ENCODE results near the gene DSN1.
"Not testable (repeated sequence)": the region's sequence is repeated elsewhere in the genome, so short reads cannot be mapped to it uniquely, and the experiment has no call there.

DSN1 gene

GRCh38 chr20:36808317-36809257 is 35.0 kb upstream of the DSN1 start:
- H3K4me1 ChIP-seq (ENCODE audit: control insufficient read depth, insufficient read depth, low read length), result no peaks in the 10 kb centered on the region
- H3K4me3 ChIP-seq (ENCODE audit: low read depth, low read length), result no peak overlapping the region
- peaks cover 33% of the 10 kb centered on the region for H3K36me3 ChIP-seq (ENCODE audit: control insufficient read depth, insufficient read depth, low read length)
- no peaks in the 10 kb centered on the region for H3K9me3 ChIP-seq (ENCODE audit: control insufficient read depth, insufficient read depth, low read length)
- no peak overlapping the region for H3K9ac ChIP-seq (ENCODE audit: low read depth, low read length)
- no peaks in the 10 kb centered on the region for H3K27me3 ChIP-seq (ENCODE audit: control insufficient read depth, insufficient read depth, low read length)

- Histone ChIP-seq H3K27me3 (ENCODE audit: control insufficient read depth, insufficient read depth, low read length) (no peaks in the 10 kb centered on the region), H3K4me1 (ENCODE audit: control insufficient read depth, insufficient read depth, low read length) (no peaks in the 10 kb centered on the region), H3K36me3 (ENCODE audit: control insufficient read depth, insufficient read depth, low read length) (peaks cover 45% of the 10 kb centered on the region), H3K9ac (ENCODE audit: low read depth, low read length) (no peak overlapping the region), H3K9me3 (ENCODE audit: control insufficient read depth, insufficient read depth, low read length) (no peaks in the 10 kb centered on the region), H3K4me3 (ENCODE audit: low read depth, low read length) (no peak overlapping the region)
Measured at GRCh38 chr20:36806049-36806448, 32.5 kb upstream of the DSN1 start.

GRCh38 chr20:36805396-36805795 is 31.8 kb upstream of the DSN1 start:
- Histone ChIP-seq H3K4me1 (ENCODE audit: control insufficient read depth, insufficient read depth, low read length) (no peaks in the 10 kb centered on the region), H3K4me3 (ENCODE audit: low read depth, low read length) (no peak overlapping the region), H3K9ac (ENCODE audit: low read depth, low read length) (no peak overlapping the region), H3K27me3 (ENCODE audit: control insufficient read depth, insufficient read depth, low read length) (no peaks in the 10 kb centered on the region), H3K36me3 (ENCODE audit: control insufficient read depth, insufficient read depth, low read length) (peaks cover 45% of the 10 kb centered on the region), H3K9me3 (ENCODE audit: control insufficient read depth, insufficient read depth, low read length) (no peaks in the 10 kb centered on the region)

- Histone ChIP-seq H3K9me3 (ENCODE audit: control insufficient read depth, insufficient read depth, low read length) (no peaks in the 10 kb centered on the region), H3K9ac (ENCODE audit: low read depth, low read length) (no peak overlapping the region), H3K4me1 (ENCODE audit: control insufficient read depth, insufficient read depth, low read length) (no peaks in the 10 kb centered on the region), H3K4me3 (ENCODE audit: low read depth, low read length) (no peak overlapping the region), H3K36me3 (ENCODE audit: control insufficient read depth, insufficient read depth, low read length) (peaks cover 42% of the 10 kb centered on the region), H3K27me3 (ENCODE audit: control insufficient read depth, insufficient read depth, low read length) (no peaks in the 10 kb centered on the region)
Measured at GRCh38 chr20:36804425-36804824, 30.9 kb upstream of the DSN1 start.

GRCh38 chr20:36802326-36803222 is 29.0 kb upstream of the DSN1 start:
- no peaks in the 10 kb centered on the region for H3K4me1 ChIP-seq (ENCODE audit: control insufficient read depth, insufficient read depth, low read length)
- no peak overlapping the region for H3K4me3 ChIP-seq (ENCODE audit: low read depth, low read length)
- H3K27me3 ChIP-seq (ENCODE audit: control insufficient read depth, insufficient read depth, low read length), result no peaks in the 10 kb centered on the region
- no peaks in the 10 kb centered on the region for H3K9me3 ChIP-seq (ENCODE audit: control insufficient read depth, insufficient read depth, low read length)
- no peak overlapping the region for H3K9ac ChIP-seq (ENCODE audit: low read depth, low read length)
- H3K36me3 ChIP-seq (ENCODE audit: control insufficient read depth, insufficient read depth, low read length), result peaks cover 42% of the 10 kb centered on the region

- Histone ChIP-seq H3K36me3 (ENCODE audit: control insufficient read depth, insufficient read depth, low read length) (peaks cover 38% of the 10 kb centered on the region), H3K9me3 (ENCODE audit: control insufficient read depth, insufficient read depth, low read length) (no peaks in the 10 kb centered on the region), H3K4me1 (ENCODE audit: control insufficient read depth, insufficient read depth, low read length) (no peaks in the 10 kb centered on the region), H3K4me3 (ENCODE audit: low read depth, low read length) (no peak overlapping the region), H3K27me3 (ENCODE audit: control insufficient read depth, insufficient read depth, low read length) (no peaks in the 10 kb centered on the region), H3K9ac (ENCODE audit: low read depth, low read length) (no peak overlapping the region)
Measured at GRCh38 chr20:36800410-36800809, 26.8 kb upstream of the DSN1 start.

- H3K36me3 ChIP-seq (ENCODE audit: control insufficient read depth, insufficient read depth, low read length), result peaks cover 29% of the 10 kb centered on the region
- H3K9me3 ChIP-seq (ENCODE audit: control insufficient read depth, insufficient read depth, low read length); H3K27me3 ChIP-seq (ENCODE audit: control insufficient read depth, insufficient read depth, low read length); H3K4me1 ChIP-seq (ENCODE audit: control insufficient read depth, insufficient read depth, low read length); H3K4me3 ChIP-seq (ENCODE audit: low read depth, low read length); H3K9ac ChIP-seq (ENCODE audit: low read depth, low read length): not testable (repeated sequence)
Measured at GRCh38 chr20:36799313-36799712, 25.8 kb upstream of the DSN1 start.

GRCh38 chr20:36796875-36797274 is 23.3 kb upstream of the DSN1 start:
- H3K9ac ChIP-seq (ENCODE audit: low read depth, low read length), result no peak overlapping the region
- H3K36me3 ChIP-seq (ENCODE audit: control insufficient read depth, insufficient read depth, low read length), result peaks cover 25% of the 10 kb centered on the region
- no peaks in the 10 kb centered on the region for H3K4me1 ChIP-seq (ENCODE audit: control insufficient read depth, insufficient read depth, low read length)
- H3K4me3 ChIP-seq (ENCODE audit: low read depth, low read length), result no peak overlapping the region
- H3K27me3 ChIP-seq (ENCODE audit: control insufficient read depth, insufficient read depth, low read length), result no peaks in the 10 kb centered on the region
- no peaks in the 10 kb centered on the region for H3K9me3 ChIP-seq (ENCODE audit: control insufficient read depth, insufficient read depth, low read length)

GRCh38 chr20:36796117-36796516 is 22.6 kb upstream of the DSN1 start:
- Histone ChIP-seq H3K9me3 (ENCODE audit: control insufficient read depth, insufficient read depth, low read length) (no peaks in the 10 kb centered on the region), H3K9ac (ENCODE audit: low read depth, low read length) (no peak overlapping the region), H3K27me3 (ENCODE audit: control insufficient read depth, insufficient read depth, low read length) (no peaks in the 10 kb centered on the region), H3K4me1 (ENCODE audit: control insufficient read depth, insufficient read depth, low read length) (no peaks in the 10 kb centered on the region), H3K36me3 (ENCODE audit: control insufficient read depth, insufficient read depth, low read length) (peaks cover 27% of the 10 kb centered on the region), H3K4me3 (ENCODE audit: low read depth, low read length) (no peak overlapping the region)

- H3K9ac ChIP-seq (ENCODE audit: low read depth, low read length), result no peak overlapping the region
- no peaks in the 10 kb centered on the region for H3K9me3 ChIP-seq (ENCODE audit: control insufficient read depth, insufficient read depth, low read length)
- peaks cover 27% of the 10 kb centered on the region for H3K36me3 ChIP-seq (ENCODE audit: control insufficient read depth, insufficient read depth, low read length)
- no peaks in the 10 kb centered on the region for H3K4me1 ChIP-seq (ENCODE audit: control insufficient read depth, insufficient read depth, low read length)
- H3K4me3 ChIP-seq (ENCODE audit: low read depth, low read length), result no peak overlapping the region
- no peaks in the 10 kb centered on the region for H3K27me3 ChIP-seq (ENCODE audit: control insufficient read depth, insufficient read depth, low read length)
Measured at GRCh38 chr20:36795691-36796090, 22.1 kb upstream of the DSN1 start.

GRCh38 chr20:36794116-36794474 is 20.5 kb upstream of the DSN1 start:
- no peaks in the 10 kb centered on the region for H3K27me3 ChIP-seq (ENCODE audit: control insufficient read depth, insufficient read depth, low read length)
- no peaks in the 10 kb centered on the region for H3K9me3 ChIP-seq (ENCODE audit: control insufficient read depth, insufficient read depth, low read length)
- H3K4me3 ChIP-seq (ENCODE audit: low read depth, low read length), result no peak overlapping the region
- H3K9ac ChIP-seq (ENCODE audit: low read depth, low read length), result no peak overlapping the region
- peaks cover 27% of the 10 kb centered on the region for H3K36me3 ChIP-seq (ENCODE audit: control insufficient read depth, insufficient read depth, low read length)
- no peaks in the 10 kb centered on the region for H3K4me1 ChIP-seq (ENCODE audit: control insufficient read depth, insufficient read depth, low read length)
